Cardiac fibroblast (primary cell): ENCODE data around the gene CNIH3.

Experiments used
- DNase-seq, 2 donors: peaks; one replicate each; pipeline versions ENCODE4 v3.0.0 to v3.0.0-alpha.2; 2010; ENCODE audit warnings: low read depth in 2 of 2
- H3K4me3 ChIP-seq, 2 donors: replicated peaks in 1 of 2; 1 replicate in 1 of 2; 2 replicates in 1 of 2; pipeline ENCODE4 v1.5.1; 2011; ENCODE audit warnings: low read depth in 2 of 2, low read length in 2 of 2, mild to moderate bottlenecking in 2 of 2, moderate library complexity in 1 of 2
- CTCF ChIP-seq: IDR thresholded peaks from one replicate; pipeline ENCODE4 v1.5.1; 2011; ENCODE audit warnings: low read depth, mild to moderate bottlenecking, low read length, inconsistent platforms

The CNIH3 gene

GRCh38 chr1:224629965-224630364 is 13.8 kb downstream of the CNIH3 start:
- H3K4me3 ChIP-seq = no peak overlapping the region
- no peak for DNase-seq
- no peak for TF ChIP-seq CTCF

GRCh38 chr1:224631462-224632115 is 15.5 kb downstream of the CNIH3 start:
- H3K4me3 ChIP-seq = no peak overlapping the region
- peak; percentile 42 to 88 for DNase-seq
- no peak for TF ChIP-seq CTCF

GRCh38 chr1:224632381-224632871 is 16.3 kb downstream of the CNIH3 start:
- no peak for TF ChIP-seq CTCF
- DNase-seq = peak; percentile 88 to 92

GRCh38 chr1:224632921-224633321 is 16.8 kb downstream of the CNIH3 start:
- no peak overlapping the region for H3K4me3 ChIP-seq
- TF ChIP-seq CTCF = no peak
- DNase-seq = peak; percentile 41 to 56

More at GRCh38 chr1:224632381-224632871, 16.3 kb downstream of the CNIH3 start:
- no peak overlapping the region for H3K4me3 ChIP-seq

GRCh38 chr1:224635356-224635755 is 19.2 kb downstream of the CNIH3 start:
- TF ChIP-seq CTCF = no peak

GRCh38 chr1:224637515-224637914 is 21.4 kb downstream of the CNIH3 start:
- DNase-seq = peak; percentile 74 to 96
- H3K4me3 ChIP-seq = no peak overlapping the region
- TF ChIP-seq CTCF = no peak

More at GRCh38 chr1:224635356-224635755, 19.2 kb downstream of the CNIH3 start:
- peak; percentile 60 to 82 for DNase-seq
- H3K4me3 ChIP-seq = no peak overlapping the region
